ENCODE data around the gene ZFYVE28.

The ZFYVE28 gene

GRCh38 chr4:2256156-2256731, 162.2 kb downstream of the ZFYVE28 start:
- DNase-seq = no peak

- DNase-seq = no peak
Measured at GRCh38 chr4:2255501-2256155, 162.8 kb downstream of the ZFYVE28 start.

GRCh38 chr4:2254665-2255500, 163.6 kb downstream of the ZFYVE28 start:
- no peak for DNase-seq

GRCh38 chr4:2253160-2254084, 165.0 kb downstream of the ZFYVE28 start:
- DNase-seq = no peak

- DNase-seq = no peak
Measured at GRCh38 chr4:2252530-2253091, 165.8 kb downstream of the ZFYVE28 start.

- DNase-seq = no peak
Measured at GRCh38 chr4:2251795-2252529, 166.5 kb downstream of the ZFYVE28 start.

- DNase-seq = no peak
Measured at GRCh38 chr4:2251073-2251794, 167.2 kb downstream of the ZFYVE28 start.

GRCh38 chr4:2250357-2251072, 167.9 kb downstream of the ZFYVE28 start:
- DNase-seq = no peak

GRCh38 chr4:2249526-2250356, 168.7 kb downstream of the ZFYVE28 start:
- DNase-seq = no peak

GRCh38 chr4:2248821-2249261, 169.6 kb downstream of the ZFYVE28 start:
- no peak for DNase-seq

GRCh38 chr4:2248044-2248780, 170.2 kb downstream of the ZFYVE28 start:
- DNase-seq = no peak

- DNase-seq = no peak
Measured at GRCh38 chr4:2247128-2248043, 171.1 kb downstream of the ZFYVE28 start.

- DNase-seq = no peak
Measured at GRCh38 chr4:2246384-2247127, 171.9 kb downstream of the ZFYVE28 start.

GRCh38 chr4:2245787-2246275, 172.6 kb downstream of the ZFYVE28 start:
- DNase-seq = no peak

GRCh38 chr4:2245057-2245786, 173.2 kb downstream of the ZFYVE28 start:
- DNase-seq = no peak

Measured in CD4-positive, alpha-beta T cell treated with Interleukin-21 for 1 hour (primary cell).